ENCODE results near the gene RPN2. TPM values are rescaled to one million over a fixed set of nuclear protein-coding genes. Genes with fewer than 3 reads are reported as not detected.

Gene RPN2
- total and polyA plus RNA-seq, 2 of the 13 experiments (the other 11 are each of a cell fraction or from before 2014, with no cell fraction given) = 587 to 1,818 TPM

DNA sequence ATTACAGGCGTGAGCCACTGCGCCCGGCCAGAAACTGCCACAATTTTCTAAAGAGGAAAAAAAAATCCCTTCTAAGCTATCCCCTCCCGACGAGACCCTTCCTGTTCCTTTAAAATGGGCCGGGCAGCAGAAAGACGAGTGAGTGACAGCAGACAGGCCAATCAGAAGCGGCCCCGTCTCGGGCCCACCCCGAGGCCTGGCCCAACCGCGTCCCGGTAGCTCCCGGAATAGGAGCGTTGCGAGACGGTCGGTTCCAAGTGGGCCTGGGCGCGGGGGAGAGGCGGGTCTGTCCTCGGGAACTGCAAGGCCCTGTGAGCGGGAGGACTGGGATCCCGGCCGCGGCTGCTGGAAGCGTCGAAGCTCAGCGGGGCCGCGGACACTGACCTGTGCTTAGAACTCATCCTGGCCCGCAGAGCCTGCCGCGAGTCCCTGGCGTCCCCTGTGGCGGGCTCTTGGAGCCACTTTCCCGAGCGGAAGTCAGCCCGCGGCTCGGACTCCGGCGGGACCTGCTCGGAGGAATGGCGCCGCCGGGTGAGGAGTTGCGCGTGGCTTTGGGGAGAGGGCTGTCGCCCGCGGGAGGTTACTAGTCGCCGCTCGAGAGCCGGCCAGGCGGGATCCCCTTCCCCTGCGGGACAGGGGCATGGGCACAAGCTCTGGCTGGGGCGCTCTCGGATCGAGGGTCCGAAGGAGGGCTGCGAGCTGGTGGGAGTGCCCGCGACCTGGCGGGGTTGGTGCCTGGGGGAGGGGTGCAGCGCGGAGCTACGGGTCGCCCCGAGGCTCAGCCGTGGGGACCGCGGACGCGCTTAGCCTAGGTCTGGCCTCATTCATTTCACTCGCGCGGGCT, at the start of gene RPN2, which contains the start of gene MROH8 (continued):
- TF ChIP-seq, protein P1, sequence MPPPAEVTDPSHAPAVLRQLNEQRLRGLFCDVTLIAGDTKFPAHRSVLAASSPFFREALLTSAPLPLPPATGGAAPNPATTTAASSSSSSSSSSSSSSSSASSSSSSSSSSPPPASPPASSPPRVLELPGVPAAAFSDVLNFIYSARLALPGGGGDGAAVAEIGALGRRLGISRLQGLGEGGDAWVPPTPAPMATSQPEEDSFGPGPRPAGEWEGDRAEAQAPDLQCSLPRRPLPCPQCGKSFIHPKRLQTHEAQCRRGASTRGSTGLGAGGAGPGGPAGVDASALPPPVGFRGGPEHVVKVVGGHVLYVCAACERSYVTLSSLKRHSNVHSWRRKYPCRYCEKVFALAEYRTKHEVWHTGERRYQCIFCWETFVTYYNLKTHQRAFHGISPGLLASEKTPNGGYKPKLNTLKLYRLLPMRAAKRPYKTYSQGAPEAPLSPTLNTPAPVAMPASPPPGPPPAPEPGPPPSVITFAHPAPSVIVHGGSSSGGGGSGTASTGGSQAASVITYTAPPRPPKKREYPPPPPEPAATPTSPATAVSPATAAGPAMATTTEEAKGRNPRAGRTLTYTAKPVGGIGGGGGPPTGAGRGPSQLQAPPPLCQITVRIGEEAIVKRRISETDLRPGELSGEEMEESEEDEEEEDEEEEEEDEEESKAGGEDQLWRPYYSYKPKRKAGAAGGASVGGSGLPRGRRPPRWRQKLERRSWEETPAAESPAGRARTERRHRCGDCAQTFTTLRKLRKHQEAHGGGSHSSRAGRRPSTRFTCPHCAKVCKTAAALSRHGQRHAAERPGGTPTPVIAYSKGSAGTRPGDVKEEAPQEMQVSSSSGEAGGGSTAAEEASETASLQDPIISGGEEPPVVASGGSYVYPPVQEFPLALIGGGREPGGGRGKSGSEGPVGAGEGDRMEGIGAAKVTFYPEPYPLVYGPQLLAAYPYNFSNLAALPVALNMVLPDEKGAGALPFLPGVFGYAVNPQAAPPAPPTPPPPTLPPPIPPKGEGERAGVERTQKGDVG (CRISPR knock-in tag; IDR thresholded peaks at IDR 0.05; ENCODE audit: borderline replicate concordance) = peak; percentile 55; the same call in 1 of the 2 replicates
- TF ChIP-seq, protein P2, sequence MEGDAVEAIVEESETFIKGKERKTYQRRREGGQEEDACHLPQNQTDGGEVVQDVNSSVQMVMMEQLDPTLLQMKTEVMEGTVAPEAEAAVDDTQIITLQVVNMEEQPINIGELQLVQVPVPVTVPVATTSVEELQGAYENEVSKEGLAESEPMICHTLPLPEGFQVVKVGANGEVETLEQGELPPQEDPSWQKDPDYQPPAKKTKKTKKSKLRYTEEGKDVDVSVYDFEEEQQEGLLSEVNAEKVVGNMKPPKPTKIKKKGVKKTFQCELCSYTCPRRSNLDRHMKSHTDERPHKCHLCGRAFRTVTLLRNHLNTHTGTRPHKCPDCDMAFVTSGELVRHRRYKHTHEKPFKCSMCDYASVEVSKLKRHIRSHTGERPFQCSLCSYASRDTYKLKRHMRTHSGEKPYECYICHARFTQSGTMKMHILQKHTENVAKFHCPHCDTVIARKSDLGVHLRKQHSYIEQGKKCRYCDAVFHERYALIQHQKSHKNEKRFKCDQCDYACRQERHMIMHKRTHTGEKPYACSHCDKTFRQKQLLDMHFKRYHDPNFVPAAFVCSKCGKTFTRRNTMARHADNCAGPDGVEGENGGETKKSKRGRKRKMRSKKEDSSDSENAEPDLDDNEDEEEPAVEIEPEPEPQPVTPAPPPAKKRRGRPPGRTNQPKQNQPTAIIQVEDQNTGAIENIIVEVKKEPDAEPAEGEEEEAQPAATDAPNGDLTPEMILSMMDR (CRISPR knock-in tag; IDR thresholded peaks at IDR 0.05) = 0 out of 2 replicates have a peak, but pooled peaks have one; percentile 13
- TF ChIP-seq, protein P3, sequence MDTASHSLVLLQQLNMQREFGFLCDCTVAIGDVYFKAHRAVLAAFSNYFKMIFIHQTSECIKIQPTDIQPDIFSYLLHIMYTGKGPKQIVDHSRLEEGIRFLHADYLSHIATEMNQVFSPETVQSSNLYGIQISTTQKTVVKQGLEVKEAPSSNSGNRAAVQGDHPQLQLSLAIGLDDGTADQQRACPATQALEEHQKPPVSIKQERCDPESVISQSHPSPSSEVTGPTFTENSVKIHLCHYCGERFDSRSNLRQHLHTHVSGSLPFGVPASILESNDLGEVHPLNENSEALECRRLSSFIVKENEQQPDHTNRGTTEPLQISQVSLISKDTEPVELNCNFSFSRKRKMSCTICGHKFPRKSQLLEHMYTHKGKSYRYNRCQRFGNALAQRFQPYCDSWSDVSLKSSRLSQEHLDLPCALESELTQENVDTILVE (CRISPR knock-in tag; IDR thresholded peaks at IDR 0.05) = peak; percentile 75; the same call in 1 of the 2 replicates
- TF ChIP-seq, protein P4, sequence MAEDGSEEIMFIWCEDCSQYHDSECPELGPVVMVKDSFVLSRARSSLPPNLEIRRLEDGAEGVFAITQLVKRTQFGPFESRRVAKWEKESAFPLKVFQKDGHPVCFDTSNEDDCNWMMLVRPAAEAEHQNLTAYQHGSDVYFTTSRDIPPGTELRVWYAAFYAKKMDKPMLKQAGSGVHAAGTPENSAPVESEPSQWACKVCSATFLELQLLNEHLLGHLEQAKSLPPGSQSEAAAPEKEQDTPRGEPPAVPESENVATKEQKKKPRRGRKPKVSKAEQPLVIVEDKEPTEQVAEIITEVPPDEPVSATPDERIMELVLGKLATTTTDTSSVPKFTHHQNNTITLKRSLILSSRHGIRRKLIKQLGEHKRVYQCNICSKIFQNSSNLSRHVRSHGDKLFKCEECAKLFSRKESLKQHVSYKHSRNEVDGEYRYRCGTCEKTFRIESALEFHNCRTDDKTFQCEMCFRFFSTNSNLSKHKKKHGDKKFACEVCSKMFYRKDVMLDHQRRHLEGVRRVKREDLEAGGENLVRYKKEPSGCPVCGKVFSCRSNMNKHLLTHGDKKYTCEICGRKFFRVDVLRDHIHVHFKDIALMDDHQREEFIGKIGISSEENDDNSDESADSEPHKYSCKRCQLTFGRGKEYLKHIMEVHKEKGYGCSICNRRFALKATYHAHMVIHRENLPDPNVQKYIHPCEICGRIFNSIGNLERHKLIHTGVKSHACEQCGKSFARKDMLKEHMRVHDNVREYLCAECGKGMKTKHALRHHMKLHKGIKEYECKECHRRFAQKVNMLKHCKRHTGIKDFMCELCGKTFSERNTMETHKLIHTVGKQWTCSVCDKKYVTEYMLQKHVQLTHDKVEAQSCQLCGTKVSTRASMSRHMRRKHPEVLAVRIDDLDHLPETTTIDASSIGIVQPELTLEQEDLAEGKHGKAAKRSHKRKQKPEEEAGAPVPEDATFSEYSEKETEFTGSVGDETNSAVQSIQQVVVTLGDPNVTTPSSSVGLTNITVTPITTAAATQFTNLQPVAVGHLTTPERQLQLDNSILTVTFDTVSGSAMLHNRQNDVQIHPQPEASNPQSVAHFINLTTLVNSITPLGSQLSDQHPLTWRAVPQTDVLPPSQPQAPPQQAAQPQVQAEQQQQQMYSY (CRISPR knock-in tag; IDR thresholded peaks at IDR 0.05) = peak; percentile 44; the same call in 1 of the 2 replicates
- TF ChIP-seq HES4 (CRISPR knock-in tag; IDR thresholded peaks at IDR 0.05; ENCODE audit: borderline replicate concordance) = 0 out of 2 replicates have a peak, but pooled peaks have one; percentile 4
- TF ChIP-seq FOXM1 (CRISPR knock-in tag; IDR thresholded peaks at IDR 0.05) = 0 out of 2 replicates have a peak, but pooled peaks have one; percentile 65
- TF ChIP-seq ZNF614 (CRISPR knock-in tag; IDR thresholded peaks at IDR 0.05; ENCODE audit: borderline replicate concordance) = peak; percentile 42; the same call in 1 of the 2 replicates
- no peak for TF ChIP-seq CENPX (CRISPR knock-in tag; IDR thresholded peaks at IDR 0.05)
- peak; percentile 78; the same call in 1 of the 2 replicates for TF ChIP-seq PRMT3 (CRISPR knock-in tag; IDR thresholded peaks at IDR 0.05; ENCODE audit: borderline replicate concordance, low read depth)
- TF ChIP-seq SALL2 (CRISPR knock-in tag; IDR thresholded peaks at IDR 0.05) = peak; percentile 96; the same call in 1 of the 2 replicates
- no peak for TF ChIP-seq SETDB1 (CRISPR knock-in tag; IDR thresholded peaks at IDR 0.05; ENCODE audit: borderline replicate concordance)
- no peak for TF ChIP-seq ZNF83 (CRISPR knock-in tag; IDR thresholded peaks at IDR 0.05; ENCODE audit: borderline replicate concordance)
- TF ChIP-seq KDM5A (IDR thresholded peaks at IDR 0.05; ENCODE audit: borderline replicate concordance, low read length) = peak; percentile 81
- TF ChIP-seq MYNN (CRISPR knock-in tag; IDR thresholded peaks at IDR 0.05; ENCODE audit: low read depth) = peak; percentile 75; the same call in 1 of the 2 replicates
- TF ChIP-seq ZNF75D (CRISPR knock-in tag; IDR thresholded peaks at IDR 0.05; ENCODE audit: borderline replicate concordance) = peak; percentile 97; the same call in 1 of the 2 replicates
- TF ChIP-seq ZNF605 (CRISPR knock-in tag; IDR thresholded peaks at IDR 0.05) = peak; percentile 73; the same call in 1 of the 2 replicates
- no peak for TF ChIP-seq KDM1A (CRISPR knock-in tag; IDR thresholded peaks at IDR 0.05)
- TF ChIP-seq NR3C1 (CRISPR knock-in tag; IDR thresholded peaks at IDR 0.05) = no peak

Measured in HepG2 (cell line).